B cell (primary cell): Measurements from ENCODE around the gene KRTDAP. TPM values are rescaled to one million over a fixed set of nuclear protein-coding genes. Genes with fewer than 3 reads are reported as not detected.

Experiments used
- ATAC-seq: fragments of 200-7000 bp; cut with Tn5 transposase; one replicate; pipeline ENCODE4 v1.10.0; 2021; ENCODE audit warnings: low read depth, mild to moderate bottlenecking, moderate number of reproducible peaks, moderate library complexity
- CTCF ChIA-PET: fragments of 350-600 bp; sonication (Branson Sonifier 250); formaldehyde crosslinking; loops from one replicate; lab custom pipeline; 2021; ENCODE audit warnings: antibody characterized with exemption, inconsistent platforms; lab: Charles Lee
- POLR2A ChIA-PET: fragments of 350-600 bp; sonication (Branson Sonifier 250); formaldehyde crosslinking; loops from one replicate; lab custom pipeline; 2021; ENCODE audit warnings: antibody characterized with exemption; lab: Charles Lee
- DNase-seq: peaks from one replicate; pipeline ENCODE4 v3.0.0; 2013
- H2AFZ ChIP-seq: 2 replicates; pipeline ENCODE4 v1.6.1; 2012; ENCODE audit warnings: mild to moderate bottlenecking, low read depth, low read length; ENCODE audit not compliant: insufficient read depth, poor library complexity, severe bottlenecking
- H3K27ac ChIP-seq, 2 donors: 1 replicate in 1 of 2; 2 replicates in 1 of 2; pipeline ENCODE4 v1.5.1; 2012 to 2013; ENCODE audit warnings: low read length in 2 of 2, mild to moderate bottlenecking in 2 of 2, moderate library complexity in 1 of 2
- H3K27me3 ChIP-seq, 4 experiments: fragments of 200-600 bp in 1 of 4; sonication (generic) in 1 of 4; replicated peaks in 1 of 4; 1 replicate in 2 of 4; 2 replicates in 2 of 4; pipeline versions ENCODE4 v1.6.1 to v1.7.0; 2013 to 2016; ENCODE audit warnings: low read length in 3 of 4, mild to moderate bottlenecking in 2 of 4, mixed read lengths in 1 of 4, moderate library complexity in 1 of 4; ENCODE audit not compliant: insufficient read depth in 4 of 4, control insufficient read depth in 3 of 4; ENCODE audit errors: control extremely low read depth in 1 of 4
- H3K36me3 ChIP-seq, 2 experiments: replicated peaks in 1 of 2; 1 replicate in 1 of 2; 2 replicates in 1 of 2; pipeline versions ENCODE4 v1.6.1 to v1.7.1; 2013; ENCODE audit warnings: low read length in 1 of 2; ENCODE audit not compliant: insufficient read depth in 2 of 2, control insufficient read depth in 1 of 2; ENCODE audit errors: control extremely low read depth in 1 of 2, extremely low read depth in 1 of 2
- H3K4me1 ChIP-seq, 2 donors: fragments of 200-600 bp in 1 of 2; sonication (generic) in 1 of 2; 1 replicate in 1 of 2; 2 replicates in 1 of 2; pipeline versions ENCODE4 v1.5.1 to v1.6.1; 2013 to 2017; ENCODE audit warnings: low read length in 2 of 2; ENCODE audit not compliant: control insufficient read depth in 2 of 2, insufficient read depth in 2 of 2
- H3K4me2 ChIP-seq: replicated peaks from 2 replicates; pipeline ENCODE3; 2012; ENCODE audit warnings: mild to moderate bottlenecking, low read depth, low read length; ENCODE audit not compliant: poor library complexity, severe bottlenecking
- H3K4me3 ChIP-seq, 5 experiments: fragments of 200-600 bp in 1 of 5; sonication (generic) in 1 of 5; 1 replicate in 3 of 5; 2 replicates in 2 of 5; pipeline versions ENCODE4 v1.5.1 to v1.7.0; 2011 to 2016; ENCODE audit warnings: low read length in 4 of 5, mild to moderate bottlenecking in 4 of 5, low read depth in 2 of 5, control low read depth in 1 of 5, moderate library complexity in 1 of 5; ENCODE audit not compliant: insufficient read depth in 1 of 5; ENCODE audit errors: control extremely low read depth in 1 of 5, extremely low read depth in 1 of 5
- H3K79me2 ChIP-seq: fragments of 200-600 bp; sonication (generic); one replicate; pipeline ENCODE4 v1.6.0; 2016; ENCODE audit warnings: low read length; ENCODE audit not compliant: control insufficient read depth, insufficient read depth
- H3K9ac ChIP-seq: fragments of 200-600 bp; sonication (generic); 2 replicates; pipeline ENCODE4 v1.6.1; 2017; ENCODE audit warnings: mild to moderate bottlenecking, low read length, moderate library complexity
- H3K9me3 ChIP-seq, 3 donors: one replicate each; pipeline versions ENCODE4 v1.6.1 to v1.7.1; 2013; ENCODE audit warnings: low read length in 2 of 3; ENCODE audit not compliant: control insufficient read depth in 2 of 3, insufficient read depth in 1 of 3; ENCODE audit errors: control extremely low read depth in 1 of 3
- H4K20me1 ChIP-seq: 2 replicates; pipeline ENCODE4 v1.6.0; 2012; ENCODE audit warnings: mild to moderate bottlenecking, low read length; ENCODE audit not compliant: insufficient read depth, control insufficient read depth, poor library complexity, severe bottlenecking
- H3K27ac Mint-ChIP-seq: one replicate; pipeline ENCODE4 v1.8.0; 2021; ENCODE audit warnings: mixed read lengths
- H3K27me3 Mint-ChIP-seq: one replicate; pipeline ENCODE4 v1.8.0; 2021; ENCODE audit warnings: mixed read lengths
- H3K4me1 Mint-ChIP-seq: one replicate; pipeline ENCODE4 v1.8.0; 2021; ENCODE audit warnings: mixed read lengths
- H3K4me3 Mint-ChIP-seq: one replicate; pipeline ENCODE4 v1.8.0; 2021; ENCODE audit warnings: mixed read lengths
- H3K9me3 Mint-ChIP-seq: one replicate; pipeline ENCODE4 v1.8.0; 2022; ENCODE audit warnings: mixed read lengths; ENCODE audit not compliant: insufficient read depth
- EZH2 ChIP-seq: IDR thresholded peaks from 2 replicates; pipeline ENCODE4 v1.6.1; 2012; ENCODE audit warnings: borderline replicate concordance, low read depth, mild to moderate bottlenecking, moderate library complexity, low read length; ENCODE audit not compliant: insufficient read depth, poor library complexity, severe bottlenecking
- WGBS: methylation state at CpG from one replicate; pipeline ENCODE4 v1.1.5; 2013; ENCODE audit warnings: missing lambda C conversion rate; ENCODE audit not compliant: insufficient coverage; 5-methylcytosine and 5-hydroxymethylcytosine counted together
- intact Hi-C: fragments of 100-400 bp; cut with micrococcal nuclease; formaldehyde crosslinking; loops from one replicate; pipeline ENCODE4 v1.10.0; 2022
- polyA plus RNA-seq: library from polyadenylated mRNA; depleted of rRNA; stranded (reverse); fragments of >200 nt; gene quantifications from 2 replicates; pipeline ENCODE4 v1.2.3, GENCODE V29; 2012
- total RNA-seq, 2 donors: library from RNA; stranded (reverse); fragments of 120-200 nt in 1 of 2; gene quantifications; 1 replicate in 1 of 2; 2 replicates in 1 of 2; pipeline versions ENCODE4 v1.2.3 to v1.2.4, GENCODE V29; 2013 to 2022
- TF ChIP-seq, protein P1 (sequence below): fragments of 200-600 bp; IDR thresholded peaks from one replicate; pipeline ENCODE4 v1.8.0; 2022; ENCODE audit warnings: antibody characterized with exemption, mild to moderate bottlenecking

Gene KRTDAP
- total and polyA plus RNA-seq, 2 donors (not counting 1 experiment from before 2014, with no cell fraction given) = not detected

DNA sequence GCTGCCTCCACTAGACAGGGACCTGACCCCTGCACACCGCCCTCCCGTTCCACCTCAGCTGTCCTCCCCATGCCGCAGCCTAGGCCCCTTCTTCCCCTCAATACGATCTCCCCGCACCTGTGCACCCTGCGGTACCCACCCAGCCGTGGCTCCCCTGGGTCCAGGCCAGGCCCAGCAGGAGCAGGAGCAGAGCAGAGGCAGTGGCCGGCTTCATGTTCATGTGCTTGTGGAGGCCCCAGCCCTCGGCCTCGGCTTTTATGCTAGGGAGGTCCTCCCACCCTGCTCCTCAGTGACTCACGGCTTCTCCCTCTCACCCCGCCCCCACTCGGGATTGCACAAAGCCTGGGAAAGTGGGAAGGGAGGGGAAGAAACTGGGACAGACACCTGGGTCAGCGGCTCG lies 11.4 kb upstream of the KRTDAP start:
- H3K36me3 ChIP-seq = no peaks in the 10 kb centered on the region
- H3K79me2 ChIP-seq = no peaks in the 10 kb centered on the region
- no peak overlapping the region for H3K4me3 ChIP-seq
- Mint-ChIP-seq H3K27me3 (peaks cover 36% of the 10 kb centered on the region), H3K4me1 (no peaks in the 10 kb centered on the region), H3K9me3 (no peaks in the 10 kb centered on the region), H3K4me3 (no peak overlapping the region), H3K27ac (no peak overlapping the region)
- H3K27ac ChIP-seq = no peak overlapping the region
- no peaks in the 10 kb centered on the region for H3K9me3 ChIP-seq
- DNase-seq (no peak), ATAC-seq (no peak)
- no peak overlapping the region for H3K4me2 ChIP-seq
- 78% methylated on average over 8 of the region's 15 CpGs for WGBS
- intact Hi-C loops = no loop called here
- no peak overlapping the region for H2AFZ ChIP-seq
- no peaks in the 10 kb centered on the region for H3K4me1 ChIP-seq
- POLR2A ChIA-PET = interaction anchor here (0.5 kb wide), 1 partner anchor 21 kb away, joined by 5 read pairs; no protein-coding TSS in a partner anchor
- no peaks in the 10 kb centered on the region for H4K20me1 ChIP-seq
- CTCF ChIA-PET = no interaction called here
- peaks cover 0 to 21% (median 2%) of the 10 kb centered on the region in 4 experiments for H3K27me3 ChIP-seq
- H3K9ac ChIP-seq = no peak overlapping the region
- no peak for TF ChIP-seq EZH2
- TF ChIP-seq, protein P1, sequence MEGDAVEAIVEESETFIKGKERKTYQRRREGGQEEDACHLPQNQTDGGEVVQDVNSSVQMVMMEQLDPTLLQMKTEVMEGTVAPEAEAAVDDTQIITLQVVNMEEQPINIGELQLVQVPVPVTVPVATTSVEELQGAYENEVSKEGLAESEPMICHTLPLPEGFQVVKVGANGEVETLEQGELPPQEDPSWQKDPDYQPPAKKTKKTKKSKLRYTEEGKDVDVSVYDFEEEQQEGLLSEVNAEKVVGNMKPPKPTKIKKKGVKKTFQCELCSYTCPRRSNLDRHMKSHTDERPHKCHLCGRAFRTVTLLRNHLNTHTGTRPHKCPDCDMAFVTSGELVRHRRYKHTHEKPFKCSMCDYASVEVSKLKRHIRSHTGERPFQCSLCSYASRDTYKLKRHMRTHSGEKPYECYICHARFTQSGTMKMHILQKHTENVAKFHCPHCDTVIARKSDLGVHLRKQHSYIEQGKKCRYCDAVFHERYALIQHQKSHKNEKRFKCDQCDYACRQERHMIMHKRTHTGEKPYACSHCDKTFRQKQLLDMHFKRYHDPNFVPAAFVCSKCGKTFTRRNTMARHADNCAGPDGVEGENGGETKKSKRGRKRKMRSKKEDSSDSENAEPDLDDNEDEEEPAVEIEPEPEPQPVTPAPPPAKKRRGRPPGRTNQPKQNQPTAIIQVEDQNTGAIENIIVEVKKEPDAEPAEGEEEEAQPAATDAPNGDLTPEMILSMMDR = no peak

DNA sequence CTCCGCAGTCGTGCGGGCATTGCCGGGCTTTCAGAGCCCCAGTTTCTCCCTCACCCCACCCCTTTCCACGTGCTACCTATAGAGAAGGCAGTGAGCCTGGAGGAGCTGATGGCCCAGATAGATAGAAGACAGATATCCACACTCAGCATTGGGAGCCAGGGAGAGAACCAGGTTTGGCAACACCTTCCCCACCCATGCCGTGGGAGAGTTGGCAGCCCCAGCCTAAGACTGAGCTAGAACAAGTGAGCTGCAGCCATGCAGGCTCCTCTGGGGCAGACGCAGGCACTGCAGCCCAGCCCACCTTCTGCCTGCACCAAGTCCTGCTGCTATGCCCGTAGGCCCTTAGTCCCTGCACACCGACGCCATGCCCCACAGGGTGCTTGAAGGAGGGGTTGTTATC lies 10.3 kb upstream of the KRTDAP start:
- Mint-ChIP-seq H3K4me3 (no peak overlapping the region), H3K4me1 (peaks cover under 1% of the 10 kb centered on the region), H3K27ac (no peak overlapping the region), H3K9me3 (no peaks in the 10 kb centered on the region), H3K27me3 (peaks cover 27% of the 10 kb centered on the region)
- no peak for DNase-seq
- TF ChIP-seq, protein P1 = no peak
- no peak for TF ChIP-seq EZH2
- H3K27me3 ChIP-seq = peaks cover 0 to 14% (median 2%) of the 10 kb centered on the region in 4 experiments
- H3K4me2 ChIP-seq = no peak overlapping the region
- CTCF ChIA-PET = no interaction called here
- peaks cover 0 to 2% of the 10 kb centered on the region in 2 donors for H3K4me1 ChIP-seq
- no peaks in the 10 kb centered on the region for H4K20me1 ChIP-seq
- no peaks in the 10 kb centered on the region for H3K36me3 ChIP-seq
- no peaks in the 10 kb centered on the region for H3K9me3 ChIP-seq
- POLR2A ChIA-PET = no interaction called here
- H3K9ac ChIP-seq = no peak overlapping the region
- H3K79me2 ChIP-seq = no peaks in the 10 kb centered on the region
- 96% methylated on average over 3 of the region's 10 CpGs for WGBS
- no peak for ATAC-seq
- intact Hi-C loops = no loop called here
- no peak overlapping the region for H3K27ac ChIP-seq
- no peak overlapping the region for H3K4me3 ChIP-seq
- H2AFZ ChIP-seq = no peak overlapping the region
